ENCODE measurements around the gene PCDH7.

PCDH7 gene

DNA sequence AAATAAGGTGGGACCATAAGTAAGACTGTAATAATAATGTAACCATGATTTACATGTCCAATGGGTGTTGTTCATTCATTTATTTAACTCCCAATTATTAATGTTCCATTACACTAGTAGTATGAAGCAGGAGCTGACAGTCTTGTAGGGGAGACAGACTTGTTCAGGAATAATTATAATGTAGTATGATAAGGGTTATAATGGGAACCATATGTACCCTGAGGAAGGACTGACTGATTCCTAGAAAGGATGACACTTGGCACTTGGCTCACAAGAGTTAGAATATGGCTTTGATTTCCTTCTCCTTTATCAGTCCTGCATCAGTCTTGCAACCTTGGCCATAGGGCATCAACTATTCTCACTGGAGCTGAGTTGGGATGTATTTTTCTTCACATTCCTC, 24.2 kb downstream of the PCDH7 start:
- no peak for TF ChIP-seq POLR2AphosphoS5 (IDR thresholded peaks at IDR 0.05; ENCODE audit: low read depth, low read length)
- no peak for TF ChIP-seq TAF1 (IDR thresholded peaks at IDR 0.05; ENCODE audit: borderline replicate concordance, insufficient read depth, low read length)
- no peak for TF ChIP-seq FOXP2 (optimal IDR thresholded peaks at IDR 0.05; ENCODE audit: borderline replicate concordance, extremely low read depth, extremely low read length, insufficient read depth)
- no peak for TF ChIP-seq REST (IDR thresholded peaks at IDR 0.05; ENCODE audit: insufficient read depth in 1 of 2, low read depth in 2 of 2, low read length in 2 of 2)
- no peak for TF ChIP-seq SIN3A (IDR thresholded peaks at IDR 0.05; ENCODE audit: borderline replicate concordance, insufficient read depth, low read length)

- no peak for TF ChIP-seq POLR2AphosphoS5 (IDR thresholded peaks at IDR 0.05; ENCODE audit: low read depth, low read length)
- no peak for TF ChIP-seq SIN3A (IDR thresholded peaks at IDR 0.05; ENCODE audit: borderline replicate concordance, insufficient read depth, low read length)
- TF ChIP-seq TAF1 (IDR thresholded peaks at IDR 0.05; ENCODE audit: borderline replicate concordance, insufficient read depth, low read length) = no peak
- no peak for TF ChIP-seq FOXP2 (optimal IDR thresholded peaks at IDR 0.05; ENCODE audit: borderline replicate concordance, extremely low read depth, extremely low read length, insufficient read depth)
- no peak for TF ChIP-seq REST (IDR thresholded peaks at IDR 0.05; ENCODE audit: insufficient read depth in 1 of 2, low read depth in 2 of 2, low read length in 2 of 2)
These were observed 24.9 kb downstream of the PCDH7 start for GRCh38 chr4:30744957-30745640.

- TF ChIP-seq FOXP2 (optimal IDR thresholded peaks at IDR 0.05; ENCODE audit: borderline replicate concordance, extremely low read depth, extremely low read length, insufficient read depth) = no peak
- TF ChIP-seq SIN3A (IDR thresholded peaks at IDR 0.05; ENCODE audit: borderline replicate concordance, insufficient read depth, low read length) = no peak
- TF ChIP-seq TAF1 (IDR thresholded peaks at IDR 0.05; ENCODE audit: borderline replicate concordance, insufficient read depth, low read length) = no peak
- no peak for TF ChIP-seq POLR2AphosphoS5 (IDR thresholded peaks at IDR 0.05; ENCODE audit: low read depth, low read length)
- no peak for TF ChIP-seq REST (IDR thresholded peaks at IDR 0.05; ENCODE audit: insufficient read depth in 1 of 2, low read depth in 2 of 2, low read length in 2 of 2)
These were observed 26.6 kb downstream of the PCDH7 start for GRCh38 chr4:30746735-30747134.

DNA sequence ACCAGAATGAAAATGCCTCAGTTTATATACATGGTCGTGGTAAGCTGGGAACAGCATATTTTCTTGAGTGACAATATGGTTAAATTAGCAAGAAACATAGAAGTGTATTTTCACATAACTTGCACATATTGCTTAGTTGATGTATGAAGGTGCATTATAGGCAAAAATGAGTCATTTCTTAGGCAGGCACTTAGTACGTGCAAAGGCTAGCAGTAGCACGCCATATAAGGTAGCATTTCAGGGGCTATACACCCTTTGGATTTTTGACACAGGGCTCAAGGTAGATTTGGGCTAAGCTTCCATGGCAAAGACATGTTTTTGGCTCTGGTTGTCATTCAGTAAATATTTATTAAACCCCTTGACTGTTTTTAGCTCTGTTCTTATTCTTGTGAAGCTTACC, 33.1 kb downstream of the PCDH7 start:
- TF ChIP-seq TAF1 (IDR thresholded peaks at IDR 0.05; ENCODE audit: borderline replicate concordance, insufficient read depth, low read length) (no peak), SIN3A (IDR thresholded peaks at IDR 0.05; ENCODE audit: borderline replicate concordance, insufficient read depth, low read length) (no peak), POLR2AphosphoS5 (IDR thresholded peaks at IDR 0.05; ENCODE audit: low read depth, low read length) (no peak), REST (IDR thresholded peaks at IDR 0.05; ENCODE audit: insufficient read depth in 1 of 2, low read depth in 2 of 2, low read length in 2 of 2) (no peak), FOXP2 (optimal IDR thresholded peaks at IDR 0.05; ENCODE audit: borderline replicate concordance, extremely low read depth, extremely low read length, insufficient read depth) (no peak)

Data from PFSK-1 (cell line).